LNCaP clone FGC (cell line): ENCODE measurements around the gene ZFP3.
"Not testable (repeated sequence)": the region's sequence is repeated elsewhere in the genome, so short reads cannot be mapped to it uniquely, and the experiment has no call there.

ENCODE experiments used
- DNase-seq: peaks from one replicate; pipeline ENCODE4 v3.0.0-alpha.2; 2011; ENCODE audit warnings: low read depth
- H3K4me3 ChIP-seq: 2 replicates; pipeline ENCODE4 v1.5.1; 2011; ENCODE audit warnings: mild to moderate bottlenecking, low read depth, low read length, control low read depth
- TF ChIP-seq, protein P1 (sequence below): IDR thresholded peaks from 2 replicates; pipeline ENCODE4 v1.5.1; 2012; ENCODE audit warnings: mild to moderate bottlenecking; ENCODE audit not compliant: control insufficient read depth, insufficient read depth; ENCODE audit errors: extremely low read depth

ZFP3 gene

GRCh38 chr17:5128905-5129535 is 50.8 kb downstream of the ZFP3 start:
- no peak for DNase-seq
- H3K4me3 ChIP-seq, result no peak overlapping the region
- TF ChIP-seq, protein P1, sequence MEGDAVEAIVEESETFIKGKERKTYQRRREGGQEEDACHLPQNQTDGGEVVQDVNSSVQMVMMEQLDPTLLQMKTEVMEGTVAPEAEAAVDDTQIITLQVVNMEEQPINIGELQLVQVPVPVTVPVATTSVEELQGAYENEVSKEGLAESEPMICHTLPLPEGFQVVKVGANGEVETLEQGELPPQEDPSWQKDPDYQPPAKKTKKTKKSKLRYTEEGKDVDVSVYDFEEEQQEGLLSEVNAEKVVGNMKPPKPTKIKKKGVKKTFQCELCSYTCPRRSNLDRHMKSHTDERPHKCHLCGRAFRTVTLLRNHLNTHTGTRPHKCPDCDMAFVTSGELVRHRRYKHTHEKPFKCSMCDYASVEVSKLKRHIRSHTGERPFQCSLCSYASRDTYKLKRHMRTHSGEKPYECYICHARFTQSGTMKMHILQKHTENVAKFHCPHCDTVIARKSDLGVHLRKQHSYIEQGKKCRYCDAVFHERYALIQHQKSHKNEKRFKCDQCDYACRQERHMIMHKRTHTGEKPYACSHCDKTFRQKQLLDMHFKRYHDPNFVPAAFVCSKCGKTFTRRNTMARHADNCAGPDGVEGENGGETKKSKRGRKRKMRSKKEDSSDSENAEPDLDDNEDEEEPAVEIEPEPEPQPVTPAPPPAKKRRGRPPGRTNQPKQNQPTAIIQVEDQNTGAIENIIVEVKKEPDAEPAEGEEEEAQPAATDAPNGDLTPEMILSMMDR, result no peak

GRCh38 chr17:5129770-5130169 is 51.5 kb downstream of the ZFP3 start:
- H3K4me3 ChIP-seq, DNase-seq: not testable (repeated sequence)

- not testable (repeated sequence) for H3K4me3 ChIP-seq, DNase-seq
Observed at GRCh38 chr17:5130261-5130660, 52.0 kb downstream of the ZFP3 start.

- not testable (repeated sequence) for H3K4me3 ChIP-seq, DNase-seq
Observed at GRCh38 chr17:5130687-5131086, 52.4 kb downstream of the ZFP3 start.

- TF ChIP-seq, protein P1, result no peak
- DNase-seq, result no peak
- H3K4me3 ChIP-seq, result no peak overlapping the region
Observed at GRCh38 chr17:5131146-5131715, 53.0 kb downstream of the ZFP3 start.

DNA sequence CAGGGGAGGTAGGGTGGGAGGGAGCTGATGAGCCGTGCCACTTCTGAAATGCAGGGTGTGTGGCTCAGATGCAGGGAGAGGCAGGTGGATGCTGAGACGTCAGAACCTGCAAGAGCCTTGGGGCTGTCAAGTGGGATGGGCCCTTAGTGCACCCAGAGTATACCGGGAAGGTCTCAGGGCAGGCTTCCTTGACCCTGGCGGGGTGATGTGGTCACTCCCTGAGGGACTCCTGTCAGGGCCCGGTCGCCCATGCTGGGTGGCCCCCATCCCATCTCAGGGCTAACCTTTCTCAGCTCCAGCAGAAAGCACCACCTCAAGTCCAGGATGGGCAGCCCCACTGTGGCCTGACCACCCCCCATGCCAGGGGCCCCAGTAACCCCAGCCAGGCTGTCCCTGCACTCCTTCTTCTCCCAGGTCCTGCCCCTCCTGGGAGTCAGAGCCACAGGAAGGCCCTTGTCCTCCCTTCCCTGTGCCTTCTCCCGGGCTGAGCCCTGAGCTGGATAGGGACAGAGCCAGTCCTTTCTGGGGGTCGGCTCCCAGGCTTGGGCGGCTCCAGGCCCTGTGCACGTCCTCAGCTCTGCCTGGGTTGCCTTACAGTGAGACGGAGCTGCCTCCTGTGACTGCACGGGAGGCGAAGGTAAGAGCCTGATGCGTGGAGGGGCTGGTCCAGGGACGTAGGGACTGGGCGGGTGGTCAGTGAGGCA is 53.7 kb downstream of the ZFP3 start:
- DNase-seq, H3K4me3 ChIP-seq: not testable (repeated sequence)

- not testable (repeated sequence) for DNase-seq, H3K4me3 ChIP-seq
Observed at GRCh38 chr17:5132503-5133225, 54.4 kb downstream of the ZFP3 start.

DNA sequence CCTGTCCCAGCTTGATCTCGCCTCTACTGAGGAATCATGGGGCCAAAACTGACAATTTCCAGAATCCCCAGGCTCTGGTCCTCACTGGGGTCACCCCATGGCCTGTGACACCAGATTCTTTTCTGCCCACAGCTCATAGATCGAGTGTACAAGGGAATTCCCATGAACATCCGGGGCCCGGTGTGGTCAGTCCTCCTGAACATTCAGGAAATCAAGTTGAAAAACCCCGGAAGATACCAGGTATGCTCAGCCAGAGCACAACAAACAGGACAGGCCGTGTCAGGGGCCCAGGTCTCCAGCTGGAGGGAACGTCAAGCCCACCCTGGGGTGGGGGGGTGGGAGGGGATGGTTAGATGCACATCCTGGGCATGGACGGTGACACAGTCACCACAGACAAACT is 55.0 kb downstream of the ZFP3 start:
- H3K4me3 ChIP-seq, result no peak overlapping the region
- DNase-seq, result no peak
- TF ChIP-seq, protein P1, result no peak

- not testable (repeated sequence) for DNase-seq, H3K4me3 ChIP-seq
Observed at GRCh38 chr17:5133961-5134360, 55.7 kb downstream of the ZFP3 start.

DNA sequence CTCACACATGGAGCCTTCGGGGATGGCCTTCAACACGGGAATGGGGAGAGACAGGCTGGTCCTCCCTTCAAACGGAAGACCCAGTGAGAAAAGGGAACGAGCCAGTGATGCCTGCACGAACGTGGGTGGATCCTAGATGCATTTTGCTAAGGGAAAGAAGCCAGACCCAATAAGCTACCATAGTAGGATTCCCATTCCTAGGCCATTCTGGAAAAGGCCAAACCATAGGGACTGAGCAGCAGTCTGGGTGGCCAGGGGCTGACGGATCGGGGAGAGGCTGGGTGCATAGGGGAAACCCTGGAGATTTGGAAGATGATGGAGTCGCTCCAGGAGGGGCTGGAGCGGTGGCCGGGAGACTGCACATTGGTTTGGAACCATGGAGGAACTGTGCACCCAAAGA is 56.3 kb downstream of the ZFP3 start:
- not testable (repeated sequence) for H3K4me3 ChIP-seq, DNase-seq

DNA sequence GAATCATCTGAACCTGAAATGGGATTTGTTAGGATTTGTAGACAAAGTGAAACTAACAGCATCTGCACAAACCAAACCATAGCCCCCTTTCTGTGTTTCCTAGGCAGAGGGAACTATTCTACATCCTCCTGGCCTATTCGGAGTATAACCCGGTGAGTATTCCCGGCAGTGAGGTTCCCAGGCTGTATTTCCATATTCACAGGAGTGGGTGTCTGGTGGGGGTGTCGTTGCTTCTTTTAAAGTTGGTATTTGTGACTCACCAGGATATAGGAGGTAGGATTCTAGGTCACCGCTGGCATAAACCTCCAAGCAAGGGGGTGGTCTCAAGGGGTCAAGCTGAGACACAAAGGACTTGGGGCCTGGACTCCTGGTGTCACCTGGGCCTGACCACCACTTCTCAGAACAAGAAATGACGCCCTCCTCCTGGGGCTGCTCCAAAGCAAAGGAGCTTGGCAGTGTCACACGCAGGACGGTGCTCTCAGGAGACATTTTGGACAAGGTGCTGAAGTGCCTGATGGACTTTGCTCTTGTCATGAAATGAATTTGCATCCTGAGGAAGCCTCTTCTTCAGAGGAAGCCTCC is 57.0 kb downstream of the ZFP3 start:
- DNase-seq, H3K4me3 ChIP-seq: not testable (repeated sequence)
